Measurements from ENCODE around the gene ARRDC1.
A peak's percentile ranks its signal among the peaks of the same experiment; 100 is the strongest.

ARRDC1 gene

DNA sequence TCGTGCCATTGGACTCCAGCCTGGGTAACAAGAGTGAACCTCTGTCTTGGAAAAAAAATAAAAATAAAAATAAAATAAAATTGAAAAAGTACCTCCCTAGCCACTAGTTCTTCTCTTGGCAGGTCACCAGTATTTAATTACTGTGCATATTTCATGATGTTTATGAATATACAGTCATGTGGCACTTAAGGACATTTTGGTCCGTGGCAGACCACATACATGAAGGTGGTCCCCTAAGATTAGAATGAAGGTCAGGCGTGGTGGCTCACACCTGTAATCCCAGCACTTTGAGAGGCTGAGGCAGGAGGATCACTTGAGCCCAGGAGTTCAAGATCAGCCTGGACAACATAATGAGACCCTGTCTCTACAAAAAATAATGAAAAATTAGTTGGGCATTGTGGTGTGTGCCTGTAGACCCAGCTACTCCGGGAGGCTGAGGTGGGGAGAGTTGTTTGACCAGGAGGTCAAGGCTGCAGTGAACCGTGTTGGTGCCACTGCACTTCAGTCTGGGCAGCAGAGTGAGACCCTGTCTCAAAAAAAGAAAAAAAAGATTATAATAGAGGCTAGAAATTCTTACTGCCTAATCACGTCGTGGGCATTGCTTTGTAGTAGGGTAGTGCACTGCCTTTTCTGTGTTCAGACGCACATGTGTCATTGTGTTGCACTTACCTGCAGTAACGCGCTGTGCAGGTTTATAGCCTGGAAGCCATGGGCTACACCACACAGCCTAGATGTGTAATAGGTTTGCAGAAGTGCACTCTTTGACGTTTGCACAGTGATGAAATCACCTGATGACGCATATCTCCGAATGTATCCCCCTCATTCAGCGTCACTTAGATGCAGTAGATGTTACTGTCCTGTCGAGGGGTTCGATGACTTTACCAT, 26.1 kb downstream of the ARRDC1 start:
- no peaks in the 10 kb centered on the region; the same call in 1 of the 2 replicates for H4K20me1 ChIP-seq (ENCODE audit: control insufficient read depth, insufficient read depth, low read depth, low read length)

DNA sequence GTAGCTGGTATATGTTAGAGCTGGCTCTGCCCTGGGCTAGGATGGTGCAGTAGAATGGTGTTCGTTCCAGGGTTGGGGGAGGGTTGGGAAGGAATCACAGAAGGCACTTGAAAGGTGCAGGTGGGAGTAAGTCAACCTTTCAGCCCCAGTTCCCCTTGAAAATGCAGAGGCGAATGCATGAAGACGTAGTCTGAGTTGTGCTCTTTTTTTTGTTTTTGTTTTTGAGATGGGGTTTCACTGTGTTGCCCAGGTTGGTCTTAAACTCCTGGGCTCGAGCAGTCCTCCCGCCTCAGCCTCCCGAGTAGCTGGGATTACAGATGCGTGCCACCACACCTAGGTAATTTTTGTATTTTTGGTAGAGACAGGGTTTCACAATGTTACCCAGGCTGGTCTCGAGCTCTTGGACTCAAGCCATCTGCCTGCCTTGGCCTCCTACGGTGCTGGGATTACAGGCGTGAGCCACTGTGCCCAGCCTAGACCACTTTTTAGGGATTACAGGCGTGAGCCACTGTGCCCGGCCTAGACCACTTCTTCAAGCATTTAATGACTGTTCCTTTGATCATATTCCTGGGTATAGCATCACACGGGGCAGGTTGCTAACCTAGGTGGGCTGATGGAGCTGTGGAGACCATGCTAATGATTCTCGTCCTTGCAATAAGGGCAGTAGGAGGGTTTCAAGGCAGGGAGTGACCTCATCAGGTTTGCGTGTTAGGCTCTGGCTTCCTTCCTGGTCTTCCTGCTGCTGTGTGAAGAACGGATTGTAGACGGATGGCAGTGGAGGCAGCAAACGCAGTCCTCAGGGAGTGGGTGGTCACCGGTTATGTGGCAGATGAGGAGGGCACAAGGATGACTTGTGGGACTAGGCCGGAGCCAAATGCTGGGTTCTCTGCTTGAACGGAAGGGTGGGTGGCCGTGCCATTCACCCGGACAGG, 27.0 kb downstream of the ARRDC1 start:
- TF ChIP-seq, protein P1, sequence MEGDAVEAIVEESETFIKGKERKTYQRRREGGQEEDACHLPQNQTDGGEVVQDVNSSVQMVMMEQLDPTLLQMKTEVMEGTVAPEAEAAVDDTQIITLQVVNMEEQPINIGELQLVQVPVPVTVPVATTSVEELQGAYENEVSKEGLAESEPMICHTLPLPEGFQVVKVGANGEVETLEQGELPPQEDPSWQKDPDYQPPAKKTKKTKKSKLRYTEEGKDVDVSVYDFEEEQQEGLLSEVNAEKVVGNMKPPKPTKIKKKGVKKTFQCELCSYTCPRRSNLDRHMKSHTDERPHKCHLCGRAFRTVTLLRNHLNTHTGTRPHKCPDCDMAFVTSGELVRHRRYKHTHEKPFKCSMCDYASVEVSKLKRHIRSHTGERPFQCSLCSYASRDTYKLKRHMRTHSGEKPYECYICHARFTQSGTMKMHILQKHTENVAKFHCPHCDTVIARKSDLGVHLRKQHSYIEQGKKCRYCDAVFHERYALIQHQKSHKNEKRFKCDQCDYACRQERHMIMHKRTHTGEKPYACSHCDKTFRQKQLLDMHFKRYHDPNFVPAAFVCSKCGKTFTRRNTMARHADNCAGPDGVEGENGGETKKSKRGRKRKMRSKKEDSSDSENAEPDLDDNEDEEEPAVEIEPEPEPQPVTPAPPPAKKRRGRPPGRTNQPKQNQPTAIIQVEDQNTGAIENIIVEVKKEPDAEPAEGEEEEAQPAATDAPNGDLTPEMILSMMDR (IDR thresholded peaks at IDR 0.05; ENCODE audit: low read depth, low read length, poor library complexity, severe bottlenecking), result no peak
- TF ChIP-seq EZH2phosphoT487 (IDR thresholded peaks at IDR 0.05; ENCODE audit: borderline replicate concordance, low read length), result no peak
- Histone ChIP-seq H3K9me2 (replicated peaks; ENCODE audit: control insufficient read depth, low read length) (no peaks in the 10 kb centered on the region), H3K4me2 (ENCODE audit: low read length) (peak overlapping the region; percentile 20), H3K36me3 (ENCODE audit: control insufficient read depth, low read length) (peaks cover 43% of the 10 kb centered on the region), H3K27ac (ENCODE audit: low read depth, low read length) (0 out of 2 replicates have a peak overlapping the region, but pooled peaks have one; percentile 23), H4K20me1 (ENCODE audit: control insufficient read depth, insufficient read depth, low read depth, low read length) (peaks cover under 1% of the 10 kb centered on the region; the same call in 1 of the 2 replicates), H3K27me3 (ENCODE audit: control insufficient read depth, low read length) (no peaks in the 10 kb centered on the region), H3F3A (ENCODE audit: control insufficient read depth, insufficient read depth) (peaks cover 22% of the 10 kb centered on the region), H3K4me3 (ENCODE audit: low read length) (0 out of 2 replicates have a peak overlapping the region, but pooled peaks have one; percentile 6), H3K79me2 (ENCODE audit: control insufficient read depth, low read length) (peaks cover 100% of the 10 kb centered on the region), H3K9me3 (ENCODE audit: control insufficient read depth, insufficient read depth, low read length) (no peaks in the 10 kb centered on the region), H3K4me1 (ENCODE audit: control insufficient read depth, low read length) (peaks cover 78% of the 10 kb centered on the region)

More for the DNA sequence above, 26.1 kb downstream of the ARRDC1 start:
- H3F3A ChIP-seq (ENCODE audit: control insufficient read depth, insufficient read depth), result peaks cover 22% of the 10 kb centered on the region
- H3K9me3 ChIP-seq (ENCODE audit: control insufficient read depth, insufficient read depth, low read length), result no peaks in the 10 kb centered on the region
- H3K27ac ChIP-seq (ENCODE audit: low read depth, low read length), result peak overlapping the region; percentile 23; the same call in 1 of the 2 replicates
- H3K9me2 ChIP-seq (replicated peaks; ENCODE audit: control insufficient read depth, low read length), result no peaks in the 10 kb centered on the region
- TF ChIP-seq EZH2phosphoT487 (IDR thresholded peaks at IDR 0.05; ENCODE audit: borderline replicate concordance, low read length), result no peak
- TF ChIP-seq, protein P1 (IDR thresholded peaks at IDR 0.05; ENCODE audit: low read depth, low read length, poor library complexity, severe bottlenecking), result no peak
- peak overlapping the region; percentile 20 for H3K4me2 ChIP-seq (ENCODE audit: low read length)
- H3K36me3 ChIP-seq (ENCODE audit: control insufficient read depth, low read length), result peaks cover 46% of the 10 kb centered on the region
- peaks cover 100% of the 10 kb centered on the region for H3K79me2 ChIP-seq (ENCODE audit: control insufficient read depth, low read length)
- no peaks in the 10 kb centered on the region for H3K27me3 ChIP-seq (ENCODE audit: control insufficient read depth, low read length)
- H3K4me1 ChIP-seq (ENCODE audit: control insufficient read depth, low read length), result peaks cover 79% of the 10 kb centered on the region
- H3K4me3 ChIP-seq (ENCODE audit: low read length), result 0 out of 2 replicates have a peak overlapping the region, but pooled peaks have one; percentile 6

- TF ChIP-seq, protein P1 (IDR thresholded peaks at IDR 0.05; ENCODE audit: low read depth, low read length, poor library complexity, severe bottlenecking), result no peak
- TF ChIP-seq EZH2phosphoT487 (IDR thresholded peaks at IDR 0.05; ENCODE audit: borderline replicate concordance, low read length), result no peak
- Histone ChIP-seq H3K4me2 (ENCODE audit: low read length) (no peak overlapping the region), H3K79me2 (ENCODE audit: control insufficient read depth, low read length) (peaks cover 100% of the 10 kb centered on the region), H3K36me3 (ENCODE audit: control insufficient read depth, low read length) (peaks cover 50% of the 10 kb centered on the region), H3K4me1 (ENCODE audit: control insufficient read depth, low read length) (peaks cover 78% of the 10 kb centered on the region), H3K9me3 (ENCODE audit: control insufficient read depth, insufficient read depth, low read length) (no peaks in the 10 kb centered on the region), H3K9me2 (replicated peaks; ENCODE audit: control insufficient read depth, low read length) (no peaks in the 10 kb centered on the region), H3K27ac (ENCODE audit: low read depth, low read length) (no peak overlapping the region), H3F3A (ENCODE audit: control insufficient read depth, insufficient read depth) (peaks cover 15% of the 10 kb centered on the region), H4K20me1 (ENCODE audit: control insufficient read depth, insufficient read depth, low read depth, low read length) (peaks cover 4% of the 10 kb centered on the region; the same call in 1 of the 2 replicates), H3K4me3 (ENCODE audit: low read length) (no peak overlapping the region), H3K27me3 (ENCODE audit: control insufficient read depth, low read length) (no peaks in the 10 kb centered on the region)
Measured at GRCh38 chr9:137634016-137634415, 28.5 kb downstream of the ARRDC1 start.

Measured in DOHH2 (cell line).